ENCODE measurements around the gene WDHD1. TPM values are rescaled to one million over a fixed set of nuclear protein-coding genes. Genes with fewer than 3 reads are reported as not detected.

Gene WDHD1
- total RNA-seq, 2 donors from 2014 or later: 0.14 to 1.8 TPM

GRCh38 chr14:54942913-54943312 lies 84.0 kb downstream of the WDHD1 start:
- H3K4me3 ChIP-seq: no peak overlapping the region
- no peaks in the 10 kb centered on the region for H3K36me3 ChIP-seq
- H3K9me3 ChIP-seq: no peaks in the 10 kb centered on the region
- no peaks in the 10 kb centered on the region for H3K27me3 ChIP-seq (replicated peaks; ENCODE audit: insufficient read depth)
- no peak for DNase-seq (ENCODE audit: low spot score)
- ATAC-seq (ENCODE audit: insufficient number of reproducible peaks, low FRiP score, low read depth): no peak
- H3K4me1 ChIP-seq (ENCODE audit: control insufficient read depth in 1 of 2, low read depth in 2 of 2): no peaks in the 10 kb centered on the region
- TF ChIP-seq, protein P1, sequence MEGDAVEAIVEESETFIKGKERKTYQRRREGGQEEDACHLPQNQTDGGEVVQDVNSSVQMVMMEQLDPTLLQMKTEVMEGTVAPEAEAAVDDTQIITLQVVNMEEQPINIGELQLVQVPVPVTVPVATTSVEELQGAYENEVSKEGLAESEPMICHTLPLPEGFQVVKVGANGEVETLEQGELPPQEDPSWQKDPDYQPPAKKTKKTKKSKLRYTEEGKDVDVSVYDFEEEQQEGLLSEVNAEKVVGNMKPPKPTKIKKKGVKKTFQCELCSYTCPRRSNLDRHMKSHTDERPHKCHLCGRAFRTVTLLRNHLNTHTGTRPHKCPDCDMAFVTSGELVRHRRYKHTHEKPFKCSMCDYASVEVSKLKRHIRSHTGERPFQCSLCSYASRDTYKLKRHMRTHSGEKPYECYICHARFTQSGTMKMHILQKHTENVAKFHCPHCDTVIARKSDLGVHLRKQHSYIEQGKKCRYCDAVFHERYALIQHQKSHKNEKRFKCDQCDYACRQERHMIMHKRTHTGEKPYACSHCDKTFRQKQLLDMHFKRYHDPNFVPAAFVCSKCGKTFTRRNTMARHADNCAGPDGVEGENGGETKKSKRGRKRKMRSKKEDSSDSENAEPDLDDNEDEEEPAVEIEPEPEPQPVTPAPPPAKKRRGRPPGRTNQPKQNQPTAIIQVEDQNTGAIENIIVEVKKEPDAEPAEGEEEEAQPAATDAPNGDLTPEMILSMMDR (IDR thresholded peaks at IDR 0.05): no peak
- no peak overlapping the region for H3K27ac ChIP-seq

- H3K4me3 ChIP-seq: no peak overlapping the region
- no peak overlapping the region for H3K27ac ChIP-seq
- ATAC-seq (ENCODE audit: insufficient number of reproducible peaks, low FRiP score, low read depth) (no peak), DNase-seq (ENCODE audit: low spot score) (no peak)
- no peaks in the 10 kb centered on the region for H3K27me3 ChIP-seq (replicated peaks; ENCODE audit: insufficient read depth)
- no peaks in the 10 kb centered on the region for H3K9me3 ChIP-seq
- H3K36me3 ChIP-seq: no peaks in the 10 kb centered on the region
- H3K4me1 ChIP-seq (ENCODE audit: control insufficient read depth in 1 of 2, low read depth in 2 of 2): no peaks in the 10 kb centered on the region
- TF ChIP-seq, protein P1 (IDR thresholded peaks at IDR 0.05): no peak
Measured at GRCh38 chr14:54936816-54937215, 90.1 kb downstream of the WDHD1 start.

DNA sequence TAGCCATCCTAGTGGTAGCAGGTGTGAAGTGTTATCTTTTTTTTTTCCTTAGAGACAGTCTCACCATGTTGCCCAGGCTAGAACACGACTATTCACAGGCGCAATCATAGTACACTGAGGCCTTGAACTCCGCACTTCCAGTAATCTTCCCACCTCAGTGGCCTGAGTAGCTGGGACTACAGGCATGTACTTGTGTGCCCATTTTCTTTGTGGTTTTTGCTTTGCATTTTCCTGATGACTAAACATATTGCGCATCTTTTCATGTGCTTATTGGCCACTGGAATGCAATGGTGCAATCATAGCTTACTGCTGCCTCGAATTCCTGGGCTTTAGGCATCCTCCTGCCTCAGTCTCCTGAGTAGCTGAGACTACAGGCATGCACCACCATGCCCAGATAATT lies 90.9 kb downstream of the WDHD1 start:
- DNase-seq (ENCODE audit: low spot score): no peak
- H3K27ac ChIP-seq: no peak overlapping the region
- no peaks in the 10 kb centered on the region for H3K27me3 ChIP-seq (replicated peaks; ENCODE audit: insufficient read depth)
- H3K36me3 ChIP-seq: no peaks in the 10 kb centered on the region
- TF ChIP-seq, protein P1 (IDR thresholded peaks at IDR 0.05): no peak
- no peak overlapping the region for H3K4me3 ChIP-seq
- H3K4me1 ChIP-seq (ENCODE audit: control insufficient read depth in 1 of 2, low read depth in 2 of 2): no peaks in the 10 kb centered on the region
- ATAC-seq (ENCODE audit: insufficient number of reproducible peaks, low FRiP score, low read depth): no peak
- no peaks in the 10 kb centered on the region for H3K9me3 ChIP-seq

DNA sequence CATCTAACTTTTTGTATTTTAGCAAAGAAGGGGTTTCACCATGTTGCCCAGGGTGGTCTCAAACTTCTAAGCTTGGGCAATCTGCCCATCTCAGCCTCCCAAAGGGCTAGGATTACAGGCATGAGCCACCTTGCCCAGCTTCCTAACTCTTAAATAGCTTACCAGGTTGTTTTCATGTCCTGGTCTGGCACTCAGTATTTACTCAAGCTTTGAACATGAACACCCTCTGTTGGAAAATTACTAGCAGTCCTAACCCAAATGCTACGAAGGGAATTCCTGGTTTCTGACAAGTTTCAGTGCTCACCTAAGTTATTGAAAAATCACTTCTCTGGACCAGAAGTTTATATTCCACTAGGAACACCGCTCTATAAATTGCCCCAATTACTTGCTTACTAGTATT lies 91.8 kb downstream of the WDHD1 start:
- no peak overlapping the region for H3K27ac ChIP-seq
- H3K9me3 ChIP-seq: no peaks in the 10 kb centered on the region
- no peaks in the 10 kb centered on the region for H3K36me3 ChIP-seq
- TF ChIP-seq, protein P1 (IDR thresholded peaks at IDR 0.05): no peak
- ATAC-seq (ENCODE audit: insufficient number of reproducible peaks, low FRiP score, low read depth): no peak
- no peak overlapping the region for H3K4me3 ChIP-seq
- H3K27me3 ChIP-seq (replicated peaks; ENCODE audit: insufficient read depth): no peaks in the 10 kb centered on the region
- no peaks in the 10 kb centered on the region for H3K4me1 ChIP-seq (ENCODE audit: control insufficient read depth in 1 of 2, low read depth in 2 of 2)
- DNase-seq (ENCODE audit: low spot score): no peak

GRCh38 chr14:54933006-54933405 lies 93.9 kb downstream of the WDHD1 start:
- no peaks in the 10 kb centered on the region for H3K27me3 ChIP-seq (replicated peaks; ENCODE audit: insufficient read depth)
- H3K4me1 ChIP-seq (ENCODE audit: control insufficient read depth in 1 of 2, low read depth in 2 of 2): no peaks in the 10 kb centered on the region
- H3K36me3 ChIP-seq: no peaks in the 10 kb centered on the region
- no peak overlapping the region for H3K4me3 ChIP-seq
- TF ChIP-seq, protein P1 (IDR thresholded peaks at IDR 0.05): no peak
- no peak for DNase-seq (ENCODE audit: low spot score)
- H3K27ac ChIP-seq: no peak overlapping the region
- ATAC-seq (ENCODE audit: insufficient number of reproducible peaks, low FRiP score, low read depth): no peak
- H3K9me3 ChIP-seq: no peaks in the 10 kb centered on the region

All from thoracic aorta (tissue), 2 donors.